Measurements from ENCODE around the gene PCDHGB6. TPM values are rescaled to one million over a fixed set of nuclear protein-coding genes. Genes with fewer than 3 reads are reported as not detected.

The PCDHGB6 gene
- total RNA-seq, 1 donor from 2014 or later: 0.73 TPM

Other genes starting within 250 kb of the PCDHGB6 start
- gene PCDHB7, start 235.4 kb upstream of the PCDHGB6 start, total RNA-seq: 0.05 and 0.07 TPM in 2 replicates
- gene PCDHB8, start 230.2 kb upstream of the PCDHGB6 start, total RNA-seq: 0.25 TPM in 1 of 2 replicates, not detected in the other
- under 0.01 and 0.25 TPM in 2 replicates for gene PCDHB16, start 225.6 kb upstream of the PCDHGB6 start, total RNA-seq
- gene PCDHB9, start 220.9 kb upstream of the PCDHGB6 start, total RNA-seq: 0.15 and 0.27 TPM in 2 replicates
- gene PCDHB10, start 215.7 kb upstream of the PCDHGB6 start, total RNA-seq: 0.53 and 0.59 TPM in 2 replicates
- gene PCDHB11, start 208.4 kb upstream of the PCDHGB6 start, total RNA-seq: not detected in 2 replicates
- 0.05 and 0.13 TPM in 2 replicates for gene PCDHB12, start 199.3 kb upstream of the PCDHGB6 start, total RNA-seq
- 0.30 and 0.33 TPM in 2 replicates for gene PCDHB13, start 194.1 kb upstream of the PCDHGB6 start, total RNA-seq
- gene PCDHB14, start 184.7 kb upstream of the PCDHGB6 start, total RNA-seq: 0.20 and 0.30 TPM in 2 replicates
- gene PCDHB15, start 162.6 kb upstream of the PCDHGB6 start, total RNA-seq: 0.15 and 0.40 TPM in 2 replicates
- gene SLC25A2, start 104.0 kb upstream of the PCDHGB6 start, total RNA-seq: 0.15 TPM in 1 of 2 replicates, not detected in the other
- gene TAF7, start 87.2 kb upstream of the PCDHGB6 start, total RNA-seq: 44.8 and 50.7 TPM in 2 replicates
- 0.20 and 0.59 TPM in 2 replicates for gene PCDHGA1, start 77.5 kb upstream of the PCDHGB6 start, total RNA-seq
- 0.73 and 0.79 TPM in 2 replicates for gene PCDHGA2, start 69.3 kb upstream of the PCDHGB6 start, total RNA-seq
- 0.13 and 0.49 TPM in 2 replicates for gene PCDHGA3, start 64.2 kb upstream of the PCDHGB6 start, total RNA-seq
- gene PCDHGB1, start 57.9 kb upstream of the PCDHGB6 start, total RNA-seq: 0.44 and 0.60 TPM in 2 replicates
- gene PCDHGA4, start 53.0 kb upstream of the PCDHGB6 start, total RNA-seq: 2.8 and 3.9 TPM in 2 replicates
- 2.9 and 3.3 TPM in 2 replicates for gene PCDHGB2, start 48.0 kb upstream of the PCDHGB6 start, total RNA-seq
- gene PCDHGA5, start 43.9 kb upstream of the PCDHGB6 start, total RNA-seq: 0.53 and 0.79 TPM in 2 replicates
- 0.67 and 1.4 TPM in 2 replicates for gene PCDHGB3, start 37.8 kb upstream of the PCDHGB6 start, total RNA-seq
- 0.73 and 1.2 TPM in 2 replicates for gene PCDHGA6, start 34.1 kb upstream of the PCDHGB6 start, total RNA-seq
- gene PCDHGA7, start 25.3 kb upstream of the PCDHGB6 start, total RNA-seq: 0.80 and 1.1 TPM in 2 replicates
- 3.3 and 4.2 TPM in 2 replicates for gene PCDHGB4, start 20.3 kb upstream of the PCDHGB6 start, total RNA-seq
- 0.15 and 0.33 TPM in 2 replicates for gene PCDHGA8, start 15.4 kb upstream of the PCDHGB6 start, total RNA-seq
- gene PCDHGB5, start 10.1 kb upstream of the PCDHGB6 start, total RNA-seq: 7.9 and 8.3 TPM in 2 replicates
- 1.2 and 1.8 TPM in 2 replicates for gene PCDHGA9, start 5.2 kb upstream of the PCDHGB6 start, total RNA-seq
- 1.7 and 2.6 TPM in 2 replicates for gene PCDHGA10, start 5.0 kb downstream of the PCDHGB6 start, total RNA-seq
- gene PCDHGB7, start 9.7 kb downstream of the PCDHGB6 start, total RNA-seq: 3.1 and 5.3 TPM in 2 replicates
- 4.4 and 4.6 TPM in 2 replicates for gene PCDHGA11, start 13.0 kb downstream of the PCDHGB6 start, total RNA-seq
- 4.7 and 5.9 TPM in 2 replicates for gene PCDHGA12, start 22.5 kb downstream of the PCDHGB6 start, total RNA-seq
- 18.0 and 18.2 TPM in 2 replicates for gene PCDHGC3, start 67.9 kb downstream of the PCDHGB6 start, total RNA-seq
- 0.20 and 0.44 TPM in 2 replicates for gene PCDHGC4, start 77.0 kb downstream of the PCDHGB6 start, total RNA-seq
- gene PCDHGC5, start 81.1 kb downstream of the PCDHGB6 start, total RNA-seq: 0.15 and 0.20 TPM in 2 replicates
- gene DIAPH1, start 211.0 kb downstream of the PCDHGB6 start, total RNA-seq: 79.6 and 79.9 TPM in 2 replicates
- 36.8 and 38.3 TPM in 2 replicates for gene HDAC3, start 228.8 kb downstream of the PCDHGB6 start, total RNA-seq
- gene RELL2, start 229.0 kb downstream of the PCDHGB6 start, total RNA-seq: 5.3 and 5.7 TPM in 2 replicates
- gene FCHSD1, start 243.4 kb downstream of the PCDHGB6 start, total RNA-seq: 19.6 and 20.1 TPM in 2 replicates